T-cell (primary cell): ENCODE measurements around the gene RUFY3. TPM values are rescaled to one million over a fixed set of nuclear protein-coding genes. Genes with fewer than 3 reads are reported as not detected.
A peak's percentile ranks its signal among the peaks of the same experiment; 100 is the strongest.
"Not testable (repeated sequence)": the region's sequence is repeated elsewhere in the genome, so short reads cannot be mapped to it uniquely, and the experiment has no call there.

Source experiments
- ATAC-seq, 4 experiments: fragments of 200-7000 bp in 3 of 4; fragments of 150-1000 bp in 1 of 4; cut with Tn5 transposase; replicated peaks in 1 of 4; 1 replicate in 3 of 4; 2 replicates in 1 of 4; pipeline ENCODE4 v1.10.0; 2021; ENCODE audit warnings: moderate library complexity in 3 of 4, mild to moderate bottlenecking in 2 of 4, moderate number of reproducible peaks in 1 of 4
- CTCF ChIA-PET, 2 donors: fragments of 300-600 bp; sonication (Branson Sonifier 250); formaldehyde crosslinking; loops; one replicate each; lab custom pipeline; 2022; ENCODE audit warnings: antibody characterized with exemption in 2 of 2; lab: Charles Lee
- POLR2A ChIA-PET, 2 donors: fragments of 300-600 bp; sonication (Branson Sonifier 250); formaldehyde crosslinking; loops; one replicate each; lab custom pipeline; 2022; ENCODE audit warnings: antibody characterized with exemption in 2 of 2; lab: Charles Lee
- DNase-seq, 35 experiments: peaks; one replicate each; pipeline versions ENCODE4 v3.0.0 to v3.0.0-alpha.2; 2013 to 2023
- H3K27ac ChIP-seq: one replicate; pipeline ENCODE4 v1.5.1; 2013; ENCODE audit warnings: low read length
- H3K27me3 ChIP-seq, 2 experiments: replicated peaks in 1 of 2; 1 replicate in 1 of 2; 2 replicates in 1 of 2; pipeline versions ENCODE4 v1.6.1 to v1.7.0; 2013; ENCODE audit warnings: low read length in 1 of 2, mixed read lengths in 1 of 2; ENCODE audit not compliant: control insufficient read depth in 2 of 2, insufficient read depth in 2 of 2; ENCODE audit errors: extremely low read depth in 1 of 2
- H3K36me3 ChIP-seq, 2 donors: 1 replicate in 1 of 2; 2 replicates in 1 of 2; pipeline versions ENCODE4 v1.6.1 to v1.7.0; 2013; ENCODE audit warnings: low read length in 1 of 2; ENCODE audit not compliant: control insufficient read depth in 2 of 2, insufficient read depth in 1 of 2; ENCODE audit errors: extremely low read depth in 1 of 2
- H3K4me1 ChIP-seq, 2 experiments: 1 replicate in 1 of 2; 2 replicates in 1 of 2; pipeline versions ENCODE4 v1.6.1 to v1.7.0; 2013; ENCODE audit warnings: low read length in 2 of 2, mixed read lengths in 1 of 2; ENCODE audit not compliant: insufficient read depth in 2 of 2, control insufficient read depth in 1 of 2; ENCODE audit errors: extremely low read depth in 1 of 2
- H3K4me3 ChIP-seq, 2 donors: 1 replicate in 1 of 2; 2 replicates in 1 of 2; pipeline versions ENCODE4 v1.5.1 to v1.7.0; 2013; ENCODE audit warnings: mild to moderate bottlenecking in 2 of 2, low read length in 1 of 2, moderate library complexity in 1 of 2; ENCODE audit not compliant: control insufficient read depth in 1 of 2; ENCODE audit errors: extremely low read depth in 1 of 2
- H3K9me3 ChIP-seq: 2 replicates; pipeline ENCODE4 v1.7.0; 2013
- H3K27ac Mint-ChIP-seq, 2 donors: one replicate each; pipeline ENCODE4 v1.8.0; 2020 to 2021; ENCODE audit warnings: mild to moderate bottlenecking in 2 of 2, mixed read lengths in 2 of 2
- H3K27me3 Mint-ChIP-seq, 2 donors: one replicate each; pipeline ENCODE4 v1.8.0; 2021 to 2022; ENCODE audit warnings: mixed read lengths in 2 of 2
- H3K36me3 Mint-ChIP-seq: one replicate; pipeline ENCODE4 v1.8.0; 2021; ENCODE audit warnings: mixed read lengths
- H3K4me1 Mint-ChIP-seq, 3 donors: one replicate each; pipeline ENCODE4 v1.8.0; 2020 to 2022; ENCODE audit warnings: mixed read lengths in 3 of 3, mild to moderate bottlenecking in 1 of 3
- H3K4me3 Mint-ChIP-seq, 3 donors: one replicate each; pipeline ENCODE4 v1.8.0; 2020 to 2022; ENCODE audit warnings: mild to moderate bottlenecking in 3 of 3, mixed read lengths in 3 of 3, moderate library complexity in 3 of 3
- H3K9me3 Mint-ChIP-seq, 3 donors: one replicate each; pipeline ENCODE4 v1.8.0; 2020 to 2022; ENCODE audit warnings: mixed read lengths in 3 of 3
- WGBS: methylation state at CpG from one replicate; pipeline ENCODE4 v1.1.5; 2013; ENCODE audit warnings: missing lambda C conversion rate; ENCODE audit not compliant: insufficient coverage; 5-methylcytosine and 5-hydroxymethylcytosine counted together
- total RNA-seq, 35 experiments: library from RNA in 6 of 35; stranded (reverse) in 6 of 35; fragments of 120-200 nt in 1 of 35; gene quantifications; one replicate each; pipeline versions ENCODE4 v1.2.1 to v1.2.4 and lab custom pipeline; 2013 to 2026

RUFY3 gene
- total RNA-seq, 5 donors from 2014 or later (not counting 1 experiment from before 2014, with no cell fraction given), result 29.8 to 34.1 (median 33.3) TPM

DNA sequence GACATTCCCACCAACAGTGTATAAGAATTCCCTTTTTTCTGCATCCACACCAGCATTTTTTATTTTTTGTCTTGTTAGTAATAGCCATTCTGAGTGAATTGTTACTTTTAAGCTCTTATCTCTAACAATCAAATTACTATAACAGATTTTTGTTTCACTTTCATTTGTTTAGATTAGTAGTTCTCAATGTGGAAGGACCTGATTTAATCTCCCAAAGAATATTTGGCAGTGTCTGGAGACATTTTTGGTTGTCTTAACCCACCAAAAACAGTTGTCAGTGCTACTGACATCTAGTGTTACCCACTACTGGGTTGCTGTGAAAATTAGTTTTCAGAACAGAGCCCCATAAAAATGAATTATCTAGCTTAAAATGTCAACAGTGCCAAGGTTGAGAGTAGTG, 37.9 kb downstream of the RUFY3 start:
- Mint-ChIP-seq H3K4me1 (peaks cover 14 to 38% (median 15%) of the 10 kb centered on the region in 3 donors), H3K27me3 (no peaks in the 10 kb centered on the region), H3K27ac (no peak overlapping the region), H3K36me3 (peaks cover 29% of the 10 kb centered on the region), H3K4me3 (peak overlapping the region; percentile 17 to 58 (median 41)), H3K9me3 (no peaks in the 10 kb centered on the region)
- CTCF ChIA-PET, result interaction anchor here (0.6 to 3.4 kb wide), 9 partner anchors 16 to 74 kb away, joined by 3 to 18 read pairs (median 3); no protein-coding TSS in a partner anchor
- Histone ChIP-seq H3K36me3 (no peaks in the 10 kb centered on the region), H3K4me1 (peaks cover 0 to 2% of the 10 kb centered on the region in 2 experiments), H3K9me3 (no peaks in the 10 kb centered on the region), H3K4me3 (no peak overlapping the region), H3K27ac (no peak overlapping the region), H3K27me3 (no peaks in the 10 kb centered on the region)
- POLR2A ChIA-PET, result no interaction called here
- peak in 1 of 35 experiments; percentile 8 for DNase-seq
- ATAC-seq, result no peak

DNA sequence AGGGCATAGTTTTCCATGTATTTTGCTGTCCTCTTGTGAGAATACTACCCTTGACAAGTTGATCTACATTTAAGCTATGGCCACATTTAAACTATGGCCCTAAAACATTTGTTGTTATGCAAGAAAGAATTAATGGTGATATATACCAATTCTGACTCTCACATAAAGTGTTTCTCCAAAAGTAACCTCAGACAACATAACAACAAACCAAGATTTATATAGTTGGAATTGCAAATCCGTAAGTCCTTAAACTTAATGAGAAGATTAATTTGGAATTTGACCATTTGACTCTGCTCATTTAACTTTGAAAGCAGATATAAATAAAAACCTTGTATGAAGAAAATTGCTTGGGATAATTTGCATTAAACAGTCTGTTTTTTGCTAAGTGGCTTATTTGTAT, 38.9 kb downstream of the RUFY3 start:
- Histone ChIP-seq H3K27me3 (no peaks in the 10 kb centered on the region), H3K9me3 (no peaks in the 10 kb centered on the region), H3K4me3 (no peak overlapping the region), H3K27ac (no peak overlapping the region), H3K36me3 (no peaks in the 10 kb centered on the region), H3K4me1 (peaks cover 0 to 2% of the 10 kb centered on the region in 2 experiments)
- no peaks in the 10 kb centered on the region for H3K9me3 Mint-ChIP-seq
- ChIA-PET CTCF (interaction anchor here (0.7 to 3.4 kb wide), 3 partner anchors 24 to 144 kb away, joined by 3 to 18 read pairs (median 4); no protein-coding TSS in a partner anchor), POLR2A (no interaction called here)
- H3K4me1 Mint-ChIP-seq, result peaks cover 14 to 37% (median 15%) of the 10 kb centered on the region in 3 donors
- no peak for ATAC-seq
- peaks cover 35% of the 10 kb centered on the region for H3K36me3 Mint-ChIP-seq
- no peak overlapping the region for H3K4me3 Mint-ChIP-seq
- WGBS, result no CpG with 5 or more reads among the region's 1 CpG
- no peaks in the 10 kb centered on the region for H3K27me3 Mint-ChIP-seq
- no peak for DNase-seq
- no peak overlapping the region for H3K27ac Mint-ChIP-seq

DNA sequence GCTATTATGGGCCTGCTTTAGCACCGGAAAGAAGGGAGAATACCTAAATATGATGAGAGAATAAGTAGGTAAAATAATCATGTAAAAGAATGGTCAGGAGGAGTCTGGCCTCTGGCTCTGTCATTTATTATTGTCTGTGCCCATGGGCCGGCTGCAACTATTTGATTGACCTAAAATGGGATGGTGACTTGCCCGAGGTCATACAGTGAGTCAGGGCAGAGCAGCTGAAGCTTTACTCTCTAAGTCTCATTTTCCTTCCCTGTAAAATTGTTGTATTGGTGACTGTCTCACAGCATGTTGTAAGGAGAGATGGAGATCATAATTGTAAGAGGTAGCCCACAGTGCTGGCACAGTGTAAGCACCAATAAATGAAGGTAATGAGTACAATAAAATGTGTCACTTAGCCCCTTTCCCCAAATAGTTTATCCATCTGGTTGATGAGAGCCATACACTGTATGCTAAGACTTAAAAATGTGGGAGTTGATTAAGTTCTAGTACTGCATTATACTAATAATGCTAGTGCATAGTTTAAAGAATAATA, 39.6 kb downstream of the RUFY3 start:
- Mint-ChIP-seq H3K27ac (no peak overlapping the region), H3K4me3 (no peak overlapping the region), H3K9me3 (no peaks in the 10 kb centered on the region), H3K4me1 (peaks cover 14 to 30% (median 14%) of the 10 kb centered on the region in 3 donors), H3K36me3 (peaks cover 30% of the 10 kb centered on the region), H3K27me3 (no peaks in the 10 kb centered on the region)
- Histone ChIP-seq H3K27me3 (no peaks in the 10 kb centered on the region), H3K4me1 (peaks cover 0 to 2% of the 10 kb centered on the region in 2 experiments), H3K27ac (no peak overlapping the region), H3K9me3 (no peaks in the 10 kb centered on the region), H3K36me3 (no peaks in the 10 kb centered on the region), H3K4me3 (no peak overlapping the region)
- CTCF ChIA-PET, result interaction anchor here (0.6 to 3.4 kb wide), 3 partner anchors 26 to 143 kb away, joined by 3 to 18 read pairs (median 4); partner anchors contain the start of gene UTP3 (in 1 of the 2)
- no peak for DNase-seq
- POLR2A ChIA-PET, result interaction anchor here in 1 of 2 donors (0.6 kb wide), 1 partner anchor 78 kb away, joined by 7 read pairs; no protein-coding TSS in a partner anchor
- no peak for ATAC-seq
- no CpG with 5 or more reads among the region's 3 CpGs for WGBS

DNA sequence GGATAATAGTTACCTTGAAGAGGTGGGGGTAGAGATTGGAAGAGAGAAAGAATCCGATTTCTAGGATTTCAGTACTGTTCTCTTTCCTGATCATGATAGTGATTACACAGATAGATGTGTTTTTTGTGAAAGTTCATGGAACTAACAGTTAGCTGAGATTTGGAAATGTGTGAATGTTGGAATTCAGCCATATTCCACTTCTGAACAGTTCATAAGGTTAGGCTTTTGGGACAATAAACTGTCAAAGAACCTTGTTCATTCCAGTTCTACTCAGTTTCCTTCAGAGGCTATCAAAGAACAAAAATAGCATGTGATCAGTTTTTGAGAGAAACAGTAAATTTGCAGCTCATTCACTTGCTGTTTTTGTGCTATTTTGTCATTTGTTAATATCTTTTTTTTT, 43.6 kb downstream of the RUFY3 start:
- POLR2A ChIA-PET, result interaction anchor here in 1 of 2 donors (0.6 kb wide), 1 partner anchor 200 kb away, joined by 3 read pairs; no protein-coding TSS in a partner anchor

DNA sequence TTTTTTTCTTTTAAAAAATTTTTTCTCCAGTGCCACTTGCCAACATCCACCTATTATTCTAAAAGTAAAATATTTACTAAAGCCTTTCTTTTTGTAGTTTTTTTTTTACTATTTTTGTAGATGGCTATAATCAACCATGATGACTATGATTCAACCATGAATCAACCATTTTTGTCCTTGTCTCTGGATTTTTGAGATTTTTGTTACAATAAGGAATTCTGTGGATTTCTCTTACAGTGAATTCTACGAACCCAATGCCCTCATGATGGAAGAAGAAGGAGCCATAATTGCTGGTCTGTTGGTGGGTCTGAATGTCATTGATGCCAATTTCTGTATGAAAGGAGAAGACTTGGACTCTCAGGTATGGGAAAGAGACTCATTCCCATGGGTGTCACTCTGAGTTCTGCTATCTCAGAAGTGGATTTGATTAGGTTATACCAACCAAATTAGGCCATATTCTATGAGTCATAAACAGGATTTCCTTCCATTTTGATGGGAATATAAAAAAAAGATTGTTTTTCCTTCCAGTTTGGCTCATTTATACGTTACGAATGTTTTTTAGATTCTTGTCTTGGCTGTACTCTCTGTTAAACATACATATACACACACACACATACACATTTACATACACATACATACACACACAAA, 46.7 kb downstream of the RUFY3 start:
- Mint-ChIP-seq H3K9me3 (no peaks in the 10 kb centered on the region), H3K27ac (no peak overlapping the region), H3K27me3 (no peaks in the 10 kb centered on the region), H3K36me3 (peaks cover 51% of the 10 kb centered on the region), H3K4me3 (no peak overlapping the region), H3K4me1 (peaks cover 3 to 7% (median 4%) of the 10 kb centered on the region in 3 donors)
- CTCF ChIA-PET, result no interaction called here
- DNase-seq (no peak), ATAC-seq (no peak)
- POLR2A ChIA-PET, result no interaction called here
- peaks cover 0 to 11% of the 10 kb centered on the region in 2 donors for H3K36me3 ChIP-seq
- peaks cover 0 to 4% of the 10 kb centered on the region in 2 experiments for H3K4me1 ChIP-seq
- WGBS, result 100% methylated on average over 3 of the region's 3 CpGs
- no peaks in the 10 kb centered on the region for H3K27me3 ChIP-seq
- no peak overlapping the region for H3K4me3 ChIP-seq
- H3K9me3 ChIP-seq, result no peaks in the 10 kb centered on the region
- no peak overlapping the region for H3K27ac ChIP-seq

More for the DNA sequence above, 43.6 kb downstream of the RUFY3 start:
- Histone ChIP-seq H3K4me3 (no peak overlapping the region), H3K36me3 (peaks cover 0 to 5% of the 10 kb centered on the region in 2 donors), H3K4me1 (peaks cover 0 to 4% of the 10 kb centered on the region in 2 experiments), H3K9me3 (no peaks in the 10 kb centered on the region), H3K27me3 (no peaks in the 10 kb centered on the region), H3K27ac (no peak overlapping the region)
- WGBS, result no CpG with 5 or more reads among the region's 1 CpG
- Mint-ChIP-seq H3K27ac (no peak overlapping the region), H3K4me3 (no peak overlapping the region), H3K36me3 (peaks cover 51% of the 10 kb centered on the region), H3K9me3 (no peaks in the 10 kb centered on the region), H3K27me3 (no peaks in the 10 kb centered on the region), H3K4me1 (peaks cover 3 to 19% (median 4%) of the 10 kb centered on the region in 3 donors)
- CTCF ChIA-PET, result interaction anchor here (0.6 kb wide), 2 partner anchors 234 to 1447 kb away, joined by 3 to 6 read pairs; no protein-coding TSS in a partner anchor
- no peak for DNase-seq
- no peak for ATAC-seq

DNA sequence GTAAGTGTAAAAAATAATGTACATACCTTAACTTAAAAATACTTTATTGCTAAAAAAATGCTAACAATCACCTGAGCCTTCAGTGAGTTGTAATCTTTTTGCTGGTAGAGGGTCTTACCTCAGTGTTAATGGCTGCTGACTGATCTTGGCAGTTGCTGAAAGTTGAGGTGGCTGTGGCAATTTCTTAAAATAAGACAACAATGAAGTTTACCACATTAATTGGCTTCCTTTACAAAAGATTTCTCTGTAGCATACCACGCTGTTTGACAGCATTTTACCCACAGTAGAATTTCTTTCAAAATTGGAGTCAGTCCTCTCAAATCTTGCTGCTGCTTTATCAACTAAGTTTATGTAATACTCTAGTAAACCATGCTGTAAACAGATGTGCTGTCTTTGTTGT, 47.6 kb downstream of the RUFY3 start:
- H3K4me1 ChIP-seq, H3K27ac Mint-ChIP-seq, H3K9me3 Mint-ChIP-seq, DNase-seq, H3K27ac ChIP-seq, H3K9me3 ChIP-seq, CTCF ChIA-PET, H3K4me3 ChIP-seq, H3K4me1 Mint-ChIP-seq, H3K27me3 Mint-ChIP-seq, H3K27me3 ChIP-seq, POLR2A ChIA-PET, H3K4me3 Mint-ChIP-seq: not testable (repeated sequence)
- H3K36me3 ChIP-seq, result peaks cover 0 to 11% of the 10 kb centered on the region in 2 donors
- H3K36me3 Mint-ChIP-seq, result peaks cover 41% of the 10 kb centered on the region
- ATAC-seq, result peak in 1 of 4 experiments; percentile 46
- WGBS, result 80% methylated on average over 1 of the region's 1 CpG
